ENCODE measurements around the gene DESI1. TPM values are rescaled to one million over a fixed set of nuclear protein-coding genes. Genes with fewer than 3 reads are reported as not detected.
"Not testable (repeated sequence)": the region's sequence is repeated elsewhere in the genome, so short reads cannot be mapped to it uniquely, and the experiment has no call there.

Gene DESI1
- total RNA-seq, 4 donors from 2014 or later, result 11.0 to 23.7 (median 20.5) TPM

DNA sequence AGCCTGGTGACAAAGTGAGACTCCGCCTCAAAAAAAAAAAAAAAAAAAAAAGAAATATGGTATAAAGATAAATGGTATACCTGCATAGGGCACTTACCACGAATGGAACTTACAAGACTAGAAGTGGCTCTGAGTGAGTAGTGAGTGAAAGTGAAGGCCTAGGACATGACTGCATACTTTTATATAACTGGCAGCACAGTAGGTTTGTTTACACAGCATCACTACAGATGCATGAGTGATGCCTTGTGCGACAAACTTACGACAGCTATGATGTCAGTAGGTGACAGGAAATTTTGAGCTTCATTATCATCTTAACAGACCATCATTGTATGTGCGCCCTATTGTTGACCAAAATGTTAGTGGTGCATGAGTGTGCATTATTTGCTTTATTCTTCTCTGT, 17.9 kb upstream of the DESI1 start:
- H3K27me3 ChIP-seq, result no peaks in the 10 kb centered on the region
- intact Hi-C loops (cut with DNase I; ENCODE audit: low total_unique reads) (no loop called here), in situ Hi-C loops (cut with MboI; ENCODE audit: low sequenced_read_pairs in 4 of 4) (no loop called here)
- peaks cover 0 to 76% of the 10 kb centered on the region in 2 donors for H3K36me3 ChIP-seq
- no peak overlapping the region for H3K4me3 ChIP-seq
- TF ChIP-seq, protein P1, sequence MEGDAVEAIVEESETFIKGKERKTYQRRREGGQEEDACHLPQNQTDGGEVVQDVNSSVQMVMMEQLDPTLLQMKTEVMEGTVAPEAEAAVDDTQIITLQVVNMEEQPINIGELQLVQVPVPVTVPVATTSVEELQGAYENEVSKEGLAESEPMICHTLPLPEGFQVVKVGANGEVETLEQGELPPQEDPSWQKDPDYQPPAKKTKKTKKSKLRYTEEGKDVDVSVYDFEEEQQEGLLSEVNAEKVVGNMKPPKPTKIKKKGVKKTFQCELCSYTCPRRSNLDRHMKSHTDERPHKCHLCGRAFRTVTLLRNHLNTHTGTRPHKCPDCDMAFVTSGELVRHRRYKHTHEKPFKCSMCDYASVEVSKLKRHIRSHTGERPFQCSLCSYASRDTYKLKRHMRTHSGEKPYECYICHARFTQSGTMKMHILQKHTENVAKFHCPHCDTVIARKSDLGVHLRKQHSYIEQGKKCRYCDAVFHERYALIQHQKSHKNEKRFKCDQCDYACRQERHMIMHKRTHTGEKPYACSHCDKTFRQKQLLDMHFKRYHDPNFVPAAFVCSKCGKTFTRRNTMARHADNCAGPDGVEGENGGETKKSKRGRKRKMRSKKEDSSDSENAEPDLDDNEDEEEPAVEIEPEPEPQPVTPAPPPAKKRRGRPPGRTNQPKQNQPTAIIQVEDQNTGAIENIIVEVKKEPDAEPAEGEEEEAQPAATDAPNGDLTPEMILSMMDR (IDR thresholded peaks at IDR 0.05 in 4 of 5, conservative IDR thresholded peaks at IDR 0.05 in 1 of 5), result no peak
- no peak for TF ChIP-seq POLR2A (IDR thresholded peaks at IDR 0.05)
- DNase-seq (no peak), ATAC-seq (no peak)
- no peaks in the 10 kb centered on the region for H3K9me3 ChIP-seq
- peaks cover 5 to 7% of the 10 kb centered on the region in 2 donors for H3K4me1 ChIP-seq
- H3K27ac ChIP-seq, result no peak overlapping the region

DNA sequence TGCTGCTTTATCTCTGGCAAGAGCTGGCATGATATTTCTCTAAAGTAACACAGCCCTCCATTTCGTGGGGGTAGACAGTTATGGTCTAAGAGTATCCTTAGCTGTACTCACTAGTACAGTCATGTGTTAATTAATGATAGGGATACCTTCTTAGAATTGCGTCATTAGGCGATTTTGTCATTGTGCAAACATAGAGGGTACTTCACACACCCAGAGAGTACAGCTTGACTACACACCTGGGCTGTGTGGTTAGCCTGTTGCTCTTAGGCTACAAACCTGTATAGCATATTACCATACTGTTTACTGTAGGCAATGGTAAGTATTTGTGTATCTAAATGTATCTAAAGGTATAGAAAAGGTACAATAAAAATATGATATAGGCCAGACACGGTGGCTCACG, 17.3 kb upstream of the DESI1 start:
- no peaks in the 10 kb centered on the region for H3K9me3 ChIP-seq
- peaks cover 0 to 77% of the 10 kb centered on the region in 2 donors for H3K36me3 ChIP-seq
- ATAC-seq (no peak), DNase-seq (no peak)
- peaks cover 5 to 7% of the 10 kb centered on the region in 2 donors for H3K4me1 ChIP-seq
- intact Hi-C loops (cut with DNase I; ENCODE audit: low total_unique reads), result no loop called here
- no peaks in the 10 kb centered on the region for H3K27me3 ChIP-seq
- H3K27ac ChIP-seq, result peak overlapping the region in 2 of 4 donors; percentile 16 to 79
- in situ Hi-C loops (cut with MboI; ENCODE audit: low sequenced_read_pairs in 4 of 4), result no loop called here
- H3K4me3 ChIP-seq, result no peak overlapping the region
- no peak for TF ChIP-seq POLR2A (IDR thresholded peaks at IDR 0.05)
- TF ChIP-seq, protein P1 (IDR thresholded peaks at IDR 0.05 in 4 of 5, conservative IDR thresholded peaks at IDR 0.05 in 1 of 5), result no peak

DNA sequence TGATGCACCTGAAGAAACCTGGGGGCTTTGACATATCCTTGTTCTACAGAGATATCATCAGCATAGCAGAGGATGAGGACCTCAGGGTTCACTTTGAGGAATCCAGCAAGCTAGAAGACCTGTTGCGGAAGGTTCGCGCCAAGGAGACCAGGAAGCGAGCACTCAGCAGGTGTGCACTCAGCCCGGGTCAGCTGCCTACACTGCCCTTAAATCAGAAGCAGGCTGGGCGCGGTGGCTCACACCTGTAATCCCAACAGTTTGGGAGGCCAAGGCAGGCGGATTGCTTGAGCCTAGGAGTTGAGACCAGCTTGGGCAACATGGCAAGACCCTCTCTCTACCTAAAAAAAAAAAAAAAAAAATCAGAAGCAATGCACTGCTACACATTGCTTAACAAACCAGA, 16.8 kb upstream of the DESI1 start:
- not testable (repeated sequence) for ATAC-seq
- H3K27ac ChIP-seq, result peak overlapping the region in 3 of 4 donors; percentile 79 to 85 (median 82)

DNA sequence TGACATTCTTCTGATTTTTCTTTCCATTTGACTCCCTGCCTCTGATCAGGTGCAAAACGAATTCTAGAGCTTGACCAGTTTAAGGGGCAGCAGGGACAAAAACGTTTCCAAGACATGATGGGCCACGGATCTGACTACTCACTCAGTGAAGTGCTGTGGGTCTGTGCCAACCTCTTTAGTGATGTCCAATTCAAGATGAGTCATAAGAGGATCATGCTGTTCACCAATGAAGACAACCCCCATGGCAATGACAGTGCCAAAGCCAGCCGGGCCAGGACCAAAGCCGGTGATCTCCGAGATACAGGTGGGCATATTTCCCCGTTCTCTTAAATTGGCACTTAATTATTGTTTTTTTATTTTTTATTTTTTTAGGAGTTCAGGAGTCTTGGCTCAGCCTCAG, 15.6 kb upstream of the DESI1 start:
- in situ Hi-C loops (cut with MboI; ENCODE audit: low sequenced_read_pairs in 4 of 4), result no loop called here
- peak; percentile 99 for ATAC-seq

More for the DNA sequence above, 16.8 kb upstream of the DESI1 start:
- H3K27me3 ChIP-seq; H3K9me3 ChIP-seq; H3K4me1 ChIP-seq; H3K4me3 ChIP-seq; DNase-seq; in situ Hi-C loops (cut with MboI; ENCODE audit: low sequenced_read_pairs in 4 of 4); intact Hi-C loops (cut with DNase I; ENCODE audit: low total_unique reads): not testable (repeated sequence)
- peaks cover 0 to 77% of the 10 kb centered on the region in 2 donors for H3K36me3 ChIP-seq

DNA sequence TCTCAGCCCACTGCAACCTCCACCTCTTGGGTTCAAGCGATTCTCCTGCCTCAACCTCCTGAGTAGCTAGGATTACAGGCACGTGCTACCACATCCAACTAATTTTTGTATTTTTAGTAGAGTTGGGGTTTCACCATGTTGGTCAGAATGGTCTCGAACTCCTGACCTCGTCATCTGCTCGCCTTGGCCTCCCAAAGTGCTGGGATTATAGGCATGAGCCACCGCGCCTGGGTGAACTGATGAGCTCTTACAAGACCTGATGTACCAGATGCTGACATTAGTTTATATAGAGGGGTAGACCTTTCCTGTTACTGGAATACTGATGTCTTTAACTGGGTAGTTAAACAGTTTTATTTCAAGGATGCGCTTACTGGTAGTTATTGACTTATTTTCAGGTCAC, 13.8 kb upstream of the DESI1 start:
- H3K36me3 ChIP-seq, result peaks cover 0 to 63% of the 10 kb centered on the region in 2 donors
- ATAC-seq; H3K9me3 ChIP-seq; H3K27ac ChIP-seq; H3K27me3 ChIP-seq; in situ Hi-C loops (cut with MboI; ENCODE audit: low sequenced_read_pairs in 4 of 4); H3K4me3 ChIP-seq; DNase-seq; H3K4me1 ChIP-seq; intact Hi-C loops (cut with DNase I; ENCODE audit: low total_unique reads): not testable (repeated sequence)

More for the DNA sequence above, 15.6 kb upstream of the DESI1 start:
- TF ChIP-seq POLR2A (IDR thresholded peaks at IDR 0.05), result no peak
- TF ChIP-seq, protein P1 (IDR thresholded peaks at IDR 0.05 in 4 of 5, conservative IDR thresholded peaks at IDR 0.05 in 1 of 5), result no peak
- Histone ChIP-seq H3K27me3 (no peaks in the 10 kb centered on the region), H3K4me3 (no peak overlapping the region), H3K9me3 (no peaks in the 10 kb centered on the region), H3K36me3 (peaks cover 0 to 74% of the 10 kb centered on the region in 2 donors), H3K4me1 (peaks cover 5 to 7% of the 10 kb centered on the region in 2 donors), H3K27ac (peak overlapping the region; percentile 67 to 85 (median 80))
- intact Hi-C loops (cut with DNase I; ENCODE audit: low total_unique reads), result no loop called here
- peak; percentile 61 to 80 for DNase-seq

DNA sequence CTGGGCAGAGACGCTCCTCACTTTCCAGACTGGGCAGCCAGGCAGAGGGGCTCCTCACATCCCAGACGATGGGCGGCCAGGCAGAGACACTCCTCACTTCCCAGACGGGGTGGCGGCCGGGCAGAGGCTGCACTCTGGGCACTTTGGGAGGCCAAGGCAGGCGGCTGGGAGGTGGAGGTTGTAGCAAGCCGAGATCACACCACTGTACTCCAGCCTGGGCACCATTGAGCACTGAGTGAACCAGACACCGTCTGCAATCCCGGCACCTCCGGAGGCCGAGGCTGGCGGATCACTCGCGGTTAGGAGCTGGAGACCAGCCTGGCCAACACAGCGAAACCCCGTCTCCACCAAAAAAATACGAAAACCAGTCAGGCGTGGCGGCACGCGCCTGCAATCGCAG, 10.8 kb upstream of the DESI1 start:
- ATAC-seq; H3K4me1 ChIP-seq; H3K27me3 ChIP-seq; H3K4me3 ChIP-seq; H3K27ac ChIP-seq; in situ Hi-C loops (cut with MboI; ENCODE audit: low sequenced_read_pairs in 4 of 4); H3K9me3 ChIP-seq; DNase-seq; intact Hi-C loops (cut with DNase I; ENCODE audit: low total_unique reads): not testable (repeated sequence)
- H3K36me3 ChIP-seq, result peaks cover 0 to 63% of the 10 kb centered on the region in 2 donors

DNA sequence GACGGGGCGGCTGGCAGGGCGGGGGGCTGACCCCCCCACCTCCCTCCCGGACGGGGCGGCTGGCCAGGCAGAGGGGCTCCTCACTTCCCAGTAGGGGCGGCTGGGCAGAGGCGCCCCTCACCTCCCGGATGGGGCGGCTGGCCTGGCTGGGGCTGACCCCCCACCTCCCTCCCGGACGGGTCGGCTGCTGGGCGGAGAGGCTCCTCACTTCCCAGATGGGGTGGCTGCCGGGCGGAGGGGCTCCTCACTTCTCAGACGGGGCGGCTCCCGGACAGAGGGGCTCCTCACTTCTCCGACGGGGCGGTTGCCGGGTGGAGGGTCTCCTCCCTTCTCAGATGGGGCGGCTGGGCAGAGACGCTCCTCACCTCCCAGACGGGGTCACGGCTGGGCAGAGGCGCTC, 10.3 kb upstream of the DESI1 start:
- H3K27ac ChIP-seq; H3K27me3 ChIP-seq; intact Hi-C loops (cut with DNase I; ENCODE audit: low total_unique reads); ATAC-seq; H3K4me1 ChIP-seq; H3K9me3 ChIP-seq; H3K4me3 ChIP-seq; in situ Hi-C loops (cut with MboI; ENCODE audit: low sequenced_read_pairs in 4 of 4); DNase-seq: not testable (repeated sequence)
- peaks cover 0 to 65% of the 10 kb centered on the region in 2 donors for H3K36me3 ChIP-seq

Measured in gastrocnemius medialis (tissue), 4 donors.